HEK293T (cell line): ENCODE measurements around the gene NUTM1.

Source experiments
- ARNT ChIP-seq: fragments of 450-650 bp; IDR thresholded peaks from 2 replicates; pipeline ENCODE4 v1.6.1; 2017; ENCODE audit warnings: mild to moderate bottlenecking
- L3MBTL2 ChIP-seq: fragments of 450-650 bp; conservative IDR thresholded peaks from 2 replicates; pipeline ENCODE4 v1.6.1; 2016; ENCODE audit warnings: mild to moderate bottlenecking

DNA sequence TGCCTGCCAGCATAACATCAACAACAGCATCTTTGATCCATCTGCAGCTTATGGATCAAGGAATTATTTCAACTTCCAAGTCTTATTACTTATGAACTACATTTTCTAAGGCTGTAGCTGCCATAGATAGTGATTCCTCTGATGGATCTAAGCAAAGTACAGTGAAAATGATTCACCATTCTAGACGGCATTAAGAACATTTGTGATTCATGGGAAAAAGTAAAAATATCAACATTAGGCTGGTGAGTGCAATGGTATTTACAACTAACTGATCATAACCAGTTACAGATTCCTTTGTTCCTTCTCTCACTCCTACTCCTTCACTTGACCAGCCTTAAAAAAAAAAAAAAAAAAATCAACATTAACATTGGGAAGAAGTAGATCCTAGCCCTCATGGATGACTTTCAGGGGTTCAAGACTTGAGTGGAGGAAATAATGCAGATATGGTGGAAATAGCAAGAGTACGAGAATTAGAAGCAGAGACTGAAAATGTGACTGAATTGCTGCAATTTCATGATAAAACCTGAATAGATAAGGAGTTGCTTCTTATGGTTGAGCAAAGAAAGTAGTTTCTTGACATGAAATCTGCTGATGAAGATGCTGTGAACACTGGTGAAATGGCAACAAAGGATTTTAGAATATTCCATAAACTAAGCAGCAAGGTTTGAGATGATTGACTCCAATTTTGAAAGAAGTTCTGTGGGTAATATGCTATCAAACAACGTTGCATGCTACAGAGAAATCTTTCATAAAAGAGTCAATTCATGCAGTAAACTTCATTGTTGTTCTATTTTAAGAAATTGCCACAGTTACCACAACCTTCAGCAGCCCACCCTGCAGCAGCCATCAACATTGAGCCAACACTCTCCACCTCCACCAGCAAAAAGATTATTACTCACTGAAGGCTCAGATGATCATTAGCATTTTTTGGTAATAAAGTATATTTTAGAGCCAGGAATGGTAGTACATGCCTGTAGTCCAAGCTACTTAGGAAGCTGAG is 28.3 kb upstream of the NUTM1 start:
- TF ChIP-seq L3MBTL2 = no peak
- TF ChIP-seq ARNT = no peak
